HG02981 (cell line): ENCODE results near the gene DTX3.
"Not testable (repeated sequence)": the region's sequence is repeated elsewhere in the genome, so short reads cannot be mapped to it uniquely, and the experiment has no call there.

ENCODE experiments used
- ATAC-seq: cut with Tn5 transposase; IDR thresholded peaks from one replicate; pipeline ENCODE4 v1.9.1; 2021; ENCODE audit warnings: mild to moderate bottlenecking, moderate library complexity; ENCODE audit not compliant: unreplicated experiment

DTX3 gene, protein sequence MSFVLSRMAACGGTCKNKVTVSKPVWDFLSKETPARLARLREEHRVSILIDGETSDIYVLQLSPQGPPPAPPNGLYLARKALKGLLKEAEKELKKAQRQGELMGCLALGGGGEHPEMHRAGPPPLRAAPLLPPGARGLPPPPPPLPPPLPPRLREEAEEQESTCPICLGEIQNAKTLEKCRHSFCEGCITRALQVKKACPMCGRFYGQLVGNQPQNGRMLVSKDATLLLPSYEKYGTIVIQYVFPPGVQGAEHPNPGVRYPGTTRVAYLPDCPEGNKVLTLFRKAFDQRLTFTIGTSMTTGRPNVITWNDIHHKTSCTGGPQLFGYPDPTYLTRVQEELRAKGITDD

DNA sequence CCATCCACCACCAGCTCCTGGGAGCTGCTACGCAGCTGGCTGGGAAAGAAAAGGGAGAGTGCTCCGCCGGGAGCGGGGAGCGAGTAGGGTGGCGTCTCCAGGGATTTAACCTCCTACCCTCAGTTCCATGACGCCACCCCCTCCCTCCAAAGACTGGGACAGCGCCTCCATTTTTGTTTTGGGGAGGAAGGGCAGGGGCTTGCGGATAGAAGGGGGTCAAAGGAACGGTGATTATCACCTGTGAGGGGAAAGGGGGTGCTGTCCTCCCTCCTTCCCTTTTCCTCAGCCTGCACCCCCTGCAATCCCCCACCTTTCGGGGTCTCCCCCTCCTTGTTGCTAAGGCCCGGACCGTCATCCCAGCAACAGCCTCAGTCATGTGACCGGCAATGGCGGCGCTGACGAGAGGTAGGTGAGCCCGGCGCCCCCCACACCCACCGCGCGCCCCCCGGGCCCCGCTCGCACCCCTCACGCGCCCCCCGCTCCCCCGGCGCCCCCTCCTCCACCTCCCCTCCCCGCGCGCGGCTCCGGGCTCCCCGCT is at the start of gene DTX3:
Gene DTX3 (plus strand): TSS at position 371 of the 538 bp plus-strand sequence. CDS start 1,694 bp downstream, outside the sequence.
- no peak for ATAC-seq

DNA sequence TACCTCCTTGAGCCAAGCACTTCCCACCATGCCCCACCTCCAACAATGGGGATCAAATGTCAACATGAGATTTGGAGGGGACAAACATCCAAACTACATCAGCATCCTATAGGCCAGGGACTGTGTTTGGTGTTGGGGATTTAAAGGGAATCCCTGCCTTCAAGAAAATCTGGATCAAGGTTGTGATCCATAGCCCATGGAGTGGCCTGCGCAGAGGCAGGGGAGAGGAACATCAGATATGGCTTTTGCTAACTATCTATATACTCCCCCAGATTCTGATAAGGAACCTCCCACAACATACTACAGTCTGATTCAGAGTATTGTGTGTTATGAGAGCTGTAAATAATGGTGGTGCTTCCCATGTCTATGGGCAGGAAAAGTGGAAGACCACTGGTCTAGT is 49.7 kb upstream of the DTX3 start:
- no peak for ATAC-seq

DNA sequence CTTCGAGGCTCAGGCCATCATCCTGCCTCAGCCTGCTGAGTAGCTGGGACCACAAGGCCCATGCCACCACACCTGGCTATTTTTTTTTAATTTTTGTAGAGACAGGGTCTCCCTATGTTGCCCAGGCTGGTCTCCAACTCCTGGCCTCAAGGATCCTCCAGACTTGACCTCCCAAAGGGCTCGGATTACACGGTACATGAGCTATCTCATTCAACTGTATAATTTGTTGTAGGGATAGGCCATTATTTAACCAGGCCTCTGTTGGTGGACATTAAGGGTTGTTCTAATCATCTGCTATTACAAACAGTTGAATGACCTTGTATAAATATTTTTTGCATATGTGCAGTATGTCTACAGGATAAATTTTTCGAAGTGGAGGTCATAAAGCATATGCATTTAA is 45.8 kb upstream of the DTX3 start:
- ATAC-seq, result no peak

DNA sequence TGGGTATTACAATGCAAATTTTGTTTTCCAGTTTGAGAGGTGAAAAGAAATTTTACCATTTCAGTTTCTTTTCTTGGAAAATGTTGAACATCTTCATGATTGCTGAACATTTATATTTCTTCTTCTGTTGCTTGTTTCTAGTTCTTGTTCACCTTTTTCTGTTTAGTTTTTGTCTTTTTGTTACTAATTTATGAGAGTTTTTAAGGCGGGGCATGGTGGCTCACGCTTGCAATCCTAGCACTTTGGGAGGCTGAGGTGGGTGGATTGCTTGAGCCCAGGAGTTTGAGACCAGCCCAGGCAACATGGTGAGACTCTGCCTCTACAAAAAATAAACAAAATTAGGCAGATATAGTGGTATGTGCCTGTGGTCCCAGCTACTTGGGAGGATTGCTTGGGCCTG is 44.1 kb upstream of the DTX3 start:
- no peak for ATAC-seq

DNA sequence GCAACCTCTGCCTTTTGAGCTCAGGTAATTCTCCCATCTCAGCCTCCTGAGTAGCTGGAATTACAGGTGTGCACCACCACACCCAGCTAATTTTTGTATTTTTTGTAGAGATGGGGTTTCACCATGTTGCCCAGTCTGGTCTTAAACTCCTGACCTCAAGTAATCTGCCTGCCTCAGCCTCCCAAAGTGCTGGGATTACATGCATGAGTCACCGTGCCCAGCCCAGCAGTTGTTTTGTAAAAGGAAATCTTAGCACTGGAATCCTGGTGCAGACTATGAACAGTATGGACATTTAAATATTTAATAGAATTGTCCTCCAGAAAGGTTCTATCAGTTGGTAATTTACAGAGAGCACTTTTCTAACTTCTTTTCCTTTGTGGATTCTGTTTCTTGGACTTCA is 43.5 kb upstream of the DTX3 start:
- ATAC-seq, result not testable (repeated sequence)

DNA sequence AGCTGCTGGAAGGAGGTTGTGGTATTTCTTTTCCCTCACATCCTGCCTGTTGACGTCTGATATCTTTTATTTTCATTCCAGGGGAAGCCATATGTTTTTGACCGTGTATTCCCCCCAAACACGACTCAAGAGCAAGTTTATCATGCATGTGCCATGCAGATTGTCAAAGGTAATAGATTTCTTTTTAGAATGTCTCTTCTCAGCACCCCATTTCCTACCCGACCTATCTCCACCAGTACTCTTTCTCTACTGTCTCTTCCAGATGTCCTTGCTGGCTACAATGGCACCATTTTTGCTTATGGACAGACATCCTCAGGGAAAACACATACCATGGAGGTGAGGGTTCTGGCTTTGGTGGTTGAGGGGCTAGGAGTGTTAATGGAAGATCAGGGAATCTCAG is 41.3 kb upstream of the DTX3 start:
- no peak for ATAC-seq

DNA sequence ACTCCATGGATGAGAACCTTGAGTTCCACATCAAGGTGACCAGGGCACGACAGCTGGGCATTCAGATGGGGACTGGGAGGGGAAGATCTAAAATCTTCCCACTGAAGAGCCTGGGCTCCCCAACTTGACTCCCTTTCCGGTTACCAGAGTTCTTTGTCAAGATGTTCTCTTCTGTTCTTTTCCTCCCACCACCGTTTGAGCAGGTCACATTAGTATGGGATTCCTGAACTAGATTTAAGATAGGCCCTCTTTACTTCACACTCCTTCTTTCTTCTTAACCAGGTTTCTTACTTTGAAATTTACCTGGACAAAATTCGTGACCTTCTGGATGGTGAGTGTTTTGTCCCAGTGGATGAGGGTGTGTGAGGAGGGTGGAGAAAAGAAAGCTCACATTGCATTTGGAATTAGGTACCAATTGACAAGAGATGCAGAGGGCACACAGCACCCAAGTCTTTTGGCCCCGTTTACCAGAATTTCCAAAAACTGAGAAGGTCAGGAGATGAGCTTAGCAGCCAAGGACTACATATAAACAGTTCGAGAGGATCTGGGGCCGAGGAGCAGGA is 40.4 kb upstream of the DTX3 start:
- ATAC-seq, result no peak

DNA sequence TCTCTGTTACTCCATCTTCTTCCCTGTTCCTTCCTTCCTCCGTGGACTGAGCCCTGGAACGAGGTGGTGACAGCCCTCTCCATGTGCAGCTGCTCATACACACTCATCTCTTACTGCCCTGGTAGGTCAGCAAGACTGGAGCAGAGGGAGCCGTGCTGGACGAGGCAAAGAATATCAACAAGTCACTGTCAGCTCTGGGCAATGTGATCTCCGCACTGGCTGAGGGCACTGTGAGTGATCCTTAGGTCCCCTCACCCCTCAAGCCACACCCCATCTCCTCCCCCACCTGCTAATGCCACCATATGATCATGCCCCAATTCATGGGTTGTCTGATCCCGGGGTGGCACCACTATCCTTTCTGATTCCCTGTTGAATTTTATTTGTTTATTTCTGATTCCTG is 35.8 kb upstream of the DTX3 start:
- no peak for ATAC-seq

DNA sequence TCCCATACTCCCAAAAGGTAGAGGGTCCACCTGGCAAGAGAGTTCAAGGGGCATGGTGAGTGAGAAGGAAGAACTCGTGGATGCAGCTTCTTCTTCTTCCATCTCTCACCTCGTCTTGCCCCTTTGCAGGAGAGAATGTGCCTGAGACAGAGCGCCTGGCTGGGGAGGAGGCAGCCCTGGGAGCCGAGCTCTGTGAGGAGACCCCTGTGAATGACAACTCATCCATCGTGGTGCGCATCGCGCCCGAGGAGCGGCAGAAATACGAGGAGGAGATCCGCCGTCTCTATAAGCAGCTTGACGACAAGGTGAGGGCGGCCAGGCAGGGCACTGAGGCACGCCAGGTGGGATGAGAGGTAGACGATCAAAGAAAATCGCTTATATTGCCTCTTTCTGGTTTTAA is 34.8 kb upstream of the DTX3 start:
- no peak for ATAC-seq

DNA sequence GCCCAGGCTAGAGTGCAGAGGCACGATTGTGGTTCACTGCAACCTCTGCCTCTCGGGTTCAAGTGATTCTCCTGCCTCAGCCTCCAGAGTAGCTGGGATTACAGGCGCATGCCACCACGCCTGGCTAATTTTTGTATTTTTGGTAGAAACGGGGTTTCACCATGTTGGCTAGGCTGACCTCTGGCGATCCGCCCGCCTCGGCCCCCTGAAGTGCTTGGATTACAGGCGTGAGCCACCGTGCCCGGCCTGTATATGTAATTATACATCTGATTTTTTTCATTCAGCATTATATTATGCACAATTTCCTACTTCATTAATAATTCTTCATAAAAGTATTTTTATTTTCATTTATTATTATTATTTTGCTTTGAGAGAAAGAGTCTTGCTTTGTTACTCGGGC is 34.2 kb upstream of the DTX3 start:
- not testable (repeated sequence) for ATAC-seq

DNA sequence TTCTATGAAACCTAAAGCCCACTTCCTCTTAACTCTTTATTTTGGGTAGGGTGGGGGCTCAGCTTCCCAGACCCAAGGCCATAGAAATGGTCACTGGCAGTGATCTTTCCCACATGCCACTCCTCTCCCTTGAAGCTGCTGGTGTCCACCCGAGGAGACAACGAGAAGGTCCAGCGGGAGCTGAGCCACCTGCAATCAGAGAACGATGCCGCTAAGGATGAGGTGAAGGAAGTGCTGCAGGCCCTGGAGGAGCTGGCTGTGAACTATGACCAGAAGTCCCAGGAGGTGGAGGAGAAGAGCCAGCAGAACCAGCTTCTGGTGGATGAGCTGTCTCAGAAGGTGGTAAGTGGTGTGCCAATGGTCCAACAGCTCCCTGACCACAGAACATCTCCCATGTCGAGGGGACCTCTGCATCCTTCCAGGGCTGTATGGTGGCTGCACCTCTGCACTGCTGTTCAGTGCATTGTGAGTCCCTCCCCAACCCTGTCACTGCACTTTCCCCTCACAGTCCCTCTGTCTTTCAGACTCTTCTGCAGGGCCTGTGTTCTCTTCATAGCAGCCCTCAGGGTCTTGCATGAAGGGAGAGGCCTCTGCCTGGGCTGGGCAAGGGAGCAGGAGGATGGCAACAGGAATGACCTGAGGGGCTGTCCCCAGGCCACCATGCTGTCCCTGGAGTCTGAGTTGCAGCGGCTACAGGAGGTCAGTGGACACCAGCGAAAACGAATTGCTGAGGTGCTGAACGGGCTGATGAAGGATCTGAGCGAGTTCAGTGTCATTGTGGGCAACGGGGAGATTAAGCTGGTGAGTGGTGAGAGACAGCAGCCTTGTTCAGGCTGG is 32.5 kb upstream of the DTX3 start:
- no peak for ATAC-seq

DNA sequence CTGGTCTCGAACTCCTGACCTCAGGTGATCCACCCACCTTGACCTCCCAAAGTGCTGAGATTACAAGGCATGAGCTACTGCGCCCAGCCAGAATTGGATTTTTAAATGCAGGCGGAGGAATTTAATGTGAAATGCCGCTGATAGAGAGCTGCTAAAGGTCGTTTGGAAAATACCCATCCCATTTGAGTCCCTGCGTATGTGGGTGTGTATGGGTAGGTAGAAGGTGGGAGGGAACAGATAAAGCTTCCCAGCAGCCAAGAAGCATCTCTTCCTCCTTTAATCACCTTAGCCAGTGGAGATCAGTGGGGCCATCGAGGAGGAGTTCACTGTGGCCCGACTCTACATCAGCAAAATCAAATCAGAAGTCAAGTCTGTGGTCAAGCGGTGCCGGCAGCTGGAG is 29.8 kb upstream of the DTX3 start:
- no peak for ATAC-seq

DNA sequence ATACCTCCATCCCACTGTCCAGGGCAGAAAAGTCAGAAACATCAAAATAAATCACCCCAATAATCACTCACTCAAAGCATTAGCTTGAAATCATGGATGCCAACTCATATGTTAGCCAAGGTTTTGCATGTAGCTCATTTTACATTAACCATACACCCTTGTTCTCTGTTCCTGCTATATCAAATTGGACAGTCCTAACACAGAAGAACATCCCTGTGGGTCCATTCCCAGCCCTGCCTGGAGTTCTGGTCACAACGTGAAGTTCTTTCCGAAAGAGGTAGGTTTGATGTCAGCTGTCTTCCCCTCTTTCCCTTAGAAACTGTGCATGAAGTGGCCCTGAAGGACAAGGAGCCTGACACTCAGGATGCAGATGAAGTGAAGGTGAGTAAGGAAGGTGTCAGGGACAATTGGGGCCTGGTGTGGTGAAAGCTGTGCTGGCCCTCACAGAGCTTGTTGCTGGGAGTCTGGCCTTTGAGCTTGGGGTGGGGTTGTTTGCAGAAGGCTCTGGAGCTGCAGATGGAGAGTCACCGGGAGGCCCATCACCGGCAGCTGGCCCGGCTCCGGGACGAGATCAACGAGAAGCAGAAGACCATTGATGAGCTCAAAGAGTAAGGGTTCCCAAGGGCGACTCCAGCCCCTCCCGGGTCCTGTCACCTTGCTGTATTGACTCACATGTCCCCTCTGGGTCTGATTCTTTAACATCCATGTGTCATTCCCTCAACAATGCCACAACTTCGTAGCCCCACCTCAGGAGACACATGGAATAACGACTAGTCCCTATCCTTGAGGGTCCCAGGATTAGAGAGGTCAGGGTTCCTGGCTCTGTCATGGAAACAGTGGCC is 28.6 kb upstream of the DTX3 start:
- ATAC-seq, result no peak

DNA sequence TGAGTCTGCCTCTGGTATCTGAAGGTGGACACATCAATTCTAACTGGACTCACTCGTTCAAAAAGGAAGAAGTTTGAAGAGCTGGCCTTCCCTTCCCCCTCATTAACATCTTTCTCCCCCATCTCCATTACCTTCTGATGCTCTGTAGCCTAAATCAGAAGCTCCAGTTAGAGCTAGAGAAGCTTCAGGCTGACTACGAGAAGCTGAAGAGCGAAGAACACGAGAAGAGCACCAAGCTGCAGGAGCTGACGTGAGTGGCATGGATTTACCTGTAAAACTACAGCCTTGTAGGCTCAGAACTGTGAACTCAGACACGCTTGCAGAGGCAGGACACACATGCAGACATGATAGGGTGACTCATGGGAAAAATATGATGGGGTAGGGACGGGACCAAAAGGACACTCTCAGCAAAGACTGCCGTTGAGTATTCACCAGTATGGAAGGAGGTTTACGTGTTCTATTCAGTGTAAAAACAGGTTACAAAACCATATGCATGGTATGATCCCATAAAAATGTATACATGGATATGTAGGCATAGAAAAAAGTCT is 27.9 kb upstream of the DTX3 start:
- ATAC-seq, result no peak

DNA sequence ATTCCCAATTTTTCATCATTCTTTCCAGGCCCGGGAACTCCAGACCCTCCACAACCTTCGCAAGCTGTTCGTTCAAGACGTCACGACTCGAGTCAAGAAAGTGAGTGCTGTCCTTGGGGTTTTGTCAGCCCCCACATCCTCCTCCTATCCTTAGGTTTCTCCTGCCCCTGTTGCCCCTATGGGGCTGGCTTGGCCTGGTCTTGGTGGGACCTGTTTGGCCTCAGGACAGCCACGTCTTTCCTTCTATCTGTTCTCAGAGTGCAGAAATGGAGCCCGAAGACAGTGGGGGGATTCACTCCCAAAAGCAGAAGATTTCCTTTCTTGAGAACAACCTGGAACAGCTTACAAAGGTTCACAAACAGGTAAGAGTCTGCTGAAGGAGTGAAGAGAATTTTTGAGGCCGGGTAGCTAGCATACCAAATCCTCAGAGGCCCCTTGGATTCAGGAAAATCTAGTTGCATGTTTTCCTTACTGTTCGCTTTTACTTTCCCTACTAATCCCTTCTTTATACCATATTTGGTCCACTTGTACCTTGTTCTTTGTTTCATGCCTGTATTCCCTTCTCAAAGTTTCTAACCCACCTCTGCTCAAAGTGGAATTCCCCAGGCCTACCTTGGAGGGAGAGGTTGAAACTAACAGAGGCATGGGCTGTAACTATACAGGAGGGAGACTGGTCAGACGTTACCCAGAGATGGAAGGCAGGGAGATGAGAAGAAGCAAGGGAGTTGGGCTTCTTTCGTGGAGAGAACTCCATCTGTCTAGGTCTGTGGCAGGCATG is 26.5 kb upstream of the DTX3 start:
- ATAC-seq, result no peak

DNA sequence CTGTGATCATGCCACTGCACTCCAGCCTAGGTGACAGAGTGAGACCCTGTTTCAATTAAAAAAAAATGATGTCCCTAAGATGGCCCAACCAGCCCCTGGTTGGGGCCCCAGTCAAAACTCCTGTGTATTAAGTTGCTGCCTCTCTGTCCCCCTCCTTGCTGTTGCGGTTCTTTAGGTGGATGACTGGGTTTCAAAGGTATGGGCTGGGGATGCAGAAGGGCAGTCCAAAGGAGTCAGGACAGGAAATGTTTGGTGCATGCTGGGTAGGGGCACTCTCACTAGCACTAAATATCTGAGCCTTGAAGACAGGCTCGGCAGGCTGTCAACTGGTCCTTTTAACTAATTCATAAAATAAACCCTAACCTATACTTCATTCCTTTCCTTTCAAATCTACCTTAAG is 25.6 kb upstream of the DTX3 start:
- no peak for ATAC-seq

DNA sequence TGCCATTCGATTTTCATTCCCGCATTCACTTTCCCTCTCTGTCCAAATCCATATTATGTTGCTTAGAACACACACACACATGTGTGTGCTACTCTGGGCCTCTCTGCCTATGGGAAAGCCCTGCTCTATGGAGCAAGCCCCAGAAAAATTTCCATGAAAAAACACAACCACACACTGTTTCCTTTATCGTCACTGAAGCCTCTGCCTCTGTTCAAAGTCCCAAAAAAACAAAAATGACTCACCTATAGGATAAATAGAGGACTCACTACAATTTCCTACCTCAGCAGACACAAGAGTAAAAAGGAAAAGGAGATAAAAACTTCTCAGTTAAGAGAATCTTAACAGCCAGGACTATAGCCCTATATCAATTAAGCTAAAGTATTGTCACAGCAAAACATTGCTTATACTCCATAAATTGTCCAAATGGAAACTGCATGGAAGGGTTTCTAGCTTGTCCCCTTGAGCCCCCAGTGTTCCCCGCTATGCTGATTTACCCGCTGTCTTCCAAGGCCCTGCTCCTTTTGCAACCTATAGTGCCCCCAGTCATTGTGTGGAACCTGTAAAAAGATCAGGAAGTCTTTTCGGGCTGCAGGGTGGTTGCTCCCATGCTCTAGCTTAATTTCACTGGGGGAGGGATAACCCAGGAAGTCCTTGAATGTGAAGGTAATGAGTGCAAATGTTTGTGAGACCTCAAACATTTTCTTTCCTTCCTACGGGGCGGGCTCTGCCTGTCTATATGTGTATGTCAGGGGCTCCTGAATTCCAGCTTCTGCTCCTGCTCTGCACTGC is 24.8 kb upstream of the DTX3 start:
- ATAC-seq, result no peak

DNA sequence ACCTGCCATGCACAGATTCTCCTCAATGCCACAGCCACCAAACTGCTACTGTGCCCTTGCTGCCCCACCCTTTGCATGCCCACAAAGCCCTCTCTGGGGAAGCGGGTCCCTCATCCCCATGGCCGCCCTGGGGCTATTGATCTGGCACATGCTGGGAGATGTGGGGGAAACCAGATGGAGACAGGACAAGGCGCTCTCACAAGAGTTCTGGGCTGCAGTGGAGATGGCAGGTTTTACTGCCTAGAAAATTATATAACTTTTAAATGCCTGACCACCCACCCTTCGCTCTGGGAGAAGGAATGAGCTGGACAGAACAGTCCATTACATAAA is 24.2 kb upstream of the DTX3 start:
- no peak for ATAC-seq

DNA sequence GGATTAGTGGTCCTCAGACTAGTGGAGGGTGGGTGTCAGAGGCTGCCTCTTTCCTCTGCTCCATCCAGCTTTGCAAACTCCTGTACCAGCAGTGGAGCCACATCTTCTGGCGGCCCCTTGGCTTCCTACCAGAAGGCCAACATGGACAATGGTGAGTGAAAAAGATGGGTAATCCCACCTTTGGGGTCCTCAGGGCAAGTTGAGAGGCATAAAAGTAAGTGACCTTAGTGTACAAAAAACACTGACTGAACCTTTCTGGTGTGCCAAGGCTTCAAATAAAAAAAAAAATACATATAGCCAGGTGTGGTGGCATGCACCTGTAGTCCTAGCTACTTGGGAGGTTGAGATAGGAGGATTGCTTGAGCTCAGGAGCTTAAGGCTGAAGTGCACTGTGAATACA is 22.8 kb upstream of the DTX3 start:
- ATAC-seq, result no peak
